HG02885 (cell line): ENCODE data around the gene LDLRAP1.

ENCODE experiments used
- ATAC-seq: cut with Tn5 transposase; IDR thresholded peaks from one replicate; pipeline ENCODE4 v1.9.1; 2021; ENCODE audit warnings: mild to moderate bottlenecking; ENCODE audit not compliant: unreplicated experiment, poor library complexity

The LDLRAP1 gene

DNA sequence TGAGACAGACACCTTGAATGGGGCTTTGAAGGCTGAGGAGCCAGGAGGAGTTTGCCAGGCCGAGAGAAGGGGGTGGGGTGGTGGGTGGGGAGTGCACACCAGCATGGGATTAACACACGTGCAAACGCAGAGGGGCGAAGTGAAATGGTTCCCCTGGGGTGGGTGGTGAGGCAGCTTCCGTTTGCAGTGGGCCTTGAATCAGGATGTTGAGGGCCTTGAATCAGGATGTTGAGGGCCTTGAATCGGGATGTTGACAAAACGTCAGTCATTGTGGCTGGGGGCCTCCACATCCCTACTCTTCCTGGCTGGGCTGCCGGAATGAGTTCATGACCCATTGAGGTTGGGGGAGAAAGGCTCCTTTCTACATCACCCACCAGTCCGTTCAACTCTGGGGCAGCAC lies 16.6 kb downstream of the LDLRAP1 start:
- no peak for ATAC-seq

- no peak for ATAC-seq
These were observed 17.4 kb downstream of the LDLRAP1 start for GRCh38 chr1:25560788-25561187.

DNA sequence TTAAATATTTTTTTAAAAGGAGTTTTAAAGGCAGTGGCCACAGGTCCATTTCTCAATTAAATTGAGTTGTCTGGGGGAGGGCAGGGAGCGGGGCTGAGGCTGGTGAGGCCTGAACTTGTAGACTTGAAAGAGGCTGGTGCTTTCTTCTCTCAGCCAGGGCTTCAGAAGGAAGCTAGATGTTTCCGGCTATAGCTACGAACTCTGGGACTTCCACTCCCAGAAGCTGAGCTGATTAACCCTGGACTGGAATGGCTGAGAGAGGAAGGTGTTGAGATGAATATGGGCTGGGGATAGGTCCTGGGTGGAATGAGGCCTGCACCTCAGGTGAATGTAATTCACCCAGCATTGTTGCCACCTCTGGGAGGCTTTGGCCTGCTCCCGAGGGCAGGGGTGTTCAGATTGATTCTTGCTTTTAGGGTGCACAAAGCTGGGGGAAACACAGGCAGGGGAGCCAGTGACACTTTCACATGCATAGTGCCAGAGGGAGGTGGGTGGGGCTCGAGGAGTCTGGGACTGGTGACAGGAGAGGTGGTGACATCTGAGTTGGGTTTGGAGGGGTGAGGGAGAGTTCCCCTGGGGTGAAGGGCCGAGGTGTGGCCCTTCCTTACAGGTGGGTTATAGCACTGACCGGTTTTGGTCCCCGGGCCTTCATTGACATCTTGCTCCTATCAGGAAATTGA lies 18.2 kb downstream of the LDLRAP1 start:
- no peak for ATAC-seq

DNA sequence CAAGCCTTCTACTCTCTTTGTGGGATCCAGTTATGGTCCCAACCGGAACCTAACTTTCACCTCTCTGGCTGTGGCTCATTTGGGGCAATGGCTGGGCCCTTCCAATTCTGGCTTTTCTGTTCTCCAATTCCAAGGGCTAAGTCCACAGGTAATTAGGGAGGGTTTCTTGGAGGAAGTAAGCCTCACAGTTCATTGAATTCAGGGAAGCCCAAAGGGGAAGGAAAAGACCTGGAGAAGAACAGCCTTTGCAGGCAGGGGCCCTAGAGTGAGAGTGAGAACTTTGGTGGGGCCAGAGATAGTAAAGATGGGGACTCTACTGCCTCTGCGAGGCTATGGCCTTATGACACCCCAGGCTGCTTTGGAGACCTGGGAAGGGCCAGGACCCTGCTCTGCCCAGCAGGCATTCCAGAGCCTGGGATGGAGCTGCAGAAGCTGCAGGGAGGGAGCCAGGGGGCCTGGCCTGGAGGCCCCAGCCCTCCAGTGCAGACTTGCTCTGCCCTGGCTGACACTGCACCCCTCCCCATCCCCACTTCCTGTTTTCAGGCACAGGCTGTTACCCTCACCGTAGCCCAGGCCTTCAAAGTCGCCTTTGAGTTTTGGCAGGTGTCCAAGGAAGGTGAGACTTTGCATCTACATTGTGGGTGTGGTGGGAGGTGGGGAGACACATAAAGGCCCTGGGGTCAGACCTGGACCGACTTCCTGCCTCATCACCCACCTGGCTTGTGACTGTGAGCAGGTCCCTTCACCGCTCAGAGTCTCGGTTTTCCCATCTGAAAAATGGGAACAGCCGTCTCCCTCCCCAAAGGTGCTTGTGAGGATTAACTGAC lies 18.9 kb downstream of the LDLRAP1 start:
- ATAC-seq: peak; percentile 62

DNA sequence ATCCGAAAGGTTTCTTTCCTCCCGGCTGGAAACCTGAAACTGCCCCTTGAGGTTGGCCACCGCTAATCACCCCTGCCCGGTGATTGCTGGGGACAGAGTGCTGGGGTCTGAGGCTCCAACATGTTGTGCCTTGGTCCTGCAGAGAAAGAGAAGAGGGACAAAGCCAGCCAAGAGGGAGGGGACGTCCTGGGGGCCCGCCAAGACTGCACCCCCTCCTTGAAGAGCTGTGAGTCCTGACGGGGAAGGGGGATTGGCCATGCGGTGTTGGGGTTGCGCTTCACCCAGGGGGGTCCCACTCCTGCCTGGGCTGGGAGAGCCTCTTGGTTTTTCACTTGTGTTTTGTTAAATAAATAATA lies 19.5 kb downstream of the LDLRAP1 start:
- no peak for ATAC-seq

DNA sequence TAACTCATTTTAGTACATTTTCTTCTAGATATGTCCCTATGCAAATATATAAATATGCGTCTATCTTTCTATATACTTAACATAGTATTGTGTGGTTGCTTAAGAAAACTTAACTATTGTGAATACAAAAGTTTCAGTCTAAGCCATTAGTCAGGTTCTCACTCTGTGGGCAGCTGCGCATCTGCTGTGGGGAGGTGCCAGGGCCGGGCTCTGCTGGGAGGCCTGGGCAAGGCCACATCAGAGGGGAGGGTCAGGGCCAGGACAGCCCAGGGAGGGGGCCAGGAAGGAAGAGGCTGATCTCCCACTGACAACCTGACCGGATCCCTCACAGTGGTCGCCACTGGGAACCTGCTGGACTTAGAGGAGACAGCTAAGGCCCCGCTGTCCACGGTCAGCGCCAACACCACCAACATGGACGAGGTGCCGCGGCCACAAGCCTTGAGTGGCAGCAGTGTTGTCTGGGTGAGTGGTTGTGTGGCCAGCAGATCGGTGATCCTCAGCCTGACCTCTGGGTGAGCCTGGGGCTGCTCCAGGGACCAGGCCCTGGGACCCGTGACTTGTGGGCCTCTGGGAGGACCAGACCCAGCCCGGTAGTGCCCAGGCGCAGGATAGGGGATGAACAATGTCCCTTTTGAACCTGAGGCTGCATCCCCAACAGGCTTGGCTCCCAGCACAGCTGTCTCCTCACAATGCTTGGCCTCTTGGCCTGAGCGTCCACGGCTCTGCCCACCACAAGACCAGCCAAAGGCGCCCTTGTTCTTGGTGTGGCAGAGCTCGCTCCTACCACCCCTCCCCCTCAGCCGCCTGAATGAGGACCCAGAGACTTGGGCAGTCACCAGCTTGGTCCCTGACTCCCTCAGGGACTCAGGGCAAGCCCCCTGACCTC lies 20.2 kb downstream of the LDLRAP1 start:
- ATAC-seq: no peak

DNA sequence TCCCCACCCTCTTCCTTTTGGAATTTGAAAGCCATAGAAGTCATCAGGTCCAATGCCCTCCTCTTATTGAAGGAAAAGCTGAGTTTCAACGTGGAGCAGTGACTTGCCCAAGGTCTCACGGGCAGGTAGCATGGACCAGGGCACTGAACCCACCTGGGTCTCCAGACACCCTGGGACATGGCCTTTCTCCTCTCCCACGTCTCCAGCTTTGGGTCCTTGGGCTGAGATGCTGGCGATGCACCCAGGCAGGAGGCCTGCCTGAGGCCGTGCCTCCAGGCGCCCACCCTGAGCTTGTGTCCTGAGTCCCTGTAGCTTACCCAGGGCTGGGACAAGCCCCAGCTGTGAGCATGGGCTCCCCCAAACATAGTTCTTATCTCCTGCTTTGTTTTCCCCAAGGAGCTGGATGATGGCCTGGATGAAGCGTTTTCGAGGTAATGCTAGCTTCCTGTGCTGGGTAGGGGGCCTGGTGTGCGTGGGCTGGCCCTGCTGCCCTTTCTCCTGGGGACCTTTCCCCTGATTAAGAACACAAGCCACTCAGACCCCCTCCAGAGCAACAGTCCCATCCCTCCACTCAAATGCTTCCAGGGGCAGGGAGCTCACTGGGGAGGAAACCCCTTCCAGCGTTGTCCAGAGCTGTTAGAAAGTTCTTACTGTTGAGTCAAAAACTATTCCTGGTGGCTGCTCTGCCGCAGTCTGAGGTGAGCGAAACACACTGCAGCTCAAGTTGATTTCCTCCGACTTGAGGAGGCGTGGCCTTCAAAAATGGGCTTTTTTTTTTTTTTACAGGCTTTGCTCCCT lies 21.6 kb downstream of the LDLRAP1 start:
- ATAC-seq: no peak

DNA sequence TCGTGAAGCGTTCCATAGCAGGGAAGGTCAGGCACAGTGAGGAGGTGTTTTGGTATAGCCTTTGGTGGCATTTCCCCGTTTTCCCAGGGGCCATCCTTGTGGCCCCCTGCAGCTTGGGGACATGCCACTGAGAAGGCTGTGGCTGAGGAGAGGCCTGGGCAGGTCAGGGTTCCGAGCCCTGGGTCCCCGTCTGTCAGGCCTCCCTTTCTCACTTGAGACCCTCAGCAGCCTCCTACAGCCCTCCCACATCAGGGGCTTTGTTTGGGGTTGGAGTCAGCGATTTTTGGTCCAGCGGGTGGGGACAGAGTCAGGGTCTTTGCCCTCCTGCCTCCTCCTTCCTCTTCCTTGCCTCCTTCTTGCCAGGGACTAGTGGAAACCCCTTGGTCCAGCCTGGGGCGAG lies 22.2 kb downstream of the LDLRAP1 start:
- ATAC-seq: no peak

- no peak for ATAC-seq
These were observed 22.8 kb downstream of the LDLRAP1 start for GRCh38 chr1:25566176-25566729.

GRCh38 chr1:25566730-25567341 lies 23.4 kb downstream of the LDLRAP1 start:
- no peak for ATAC-seq

GRCh38 chr1:25567710-25568089 lies 24.3 kb downstream of the LDLRAP1 start:
- ATAC-seq: no peak

GRCh38 chr1:25568090-25568833 lies 24.9 kb downstream of the LDLRAP1 start:
- no peak for ATAC-seq

- ATAC-seq: no peak
These were observed 25.6 kb downstream of the LDLRAP1 start for GRCh38 chr1:25568834-25569596.

- ATAC-seq: no peak
These were observed 26.4 kb downstream of the LDLRAP1 start for GRCh38 chr1:25569597-25570396.

- ATAC-seq: no peak
These were observed 27.6 kb downstream of the LDLRAP1 start for GRCh38 chr1:25570798-25571521.

DNA sequence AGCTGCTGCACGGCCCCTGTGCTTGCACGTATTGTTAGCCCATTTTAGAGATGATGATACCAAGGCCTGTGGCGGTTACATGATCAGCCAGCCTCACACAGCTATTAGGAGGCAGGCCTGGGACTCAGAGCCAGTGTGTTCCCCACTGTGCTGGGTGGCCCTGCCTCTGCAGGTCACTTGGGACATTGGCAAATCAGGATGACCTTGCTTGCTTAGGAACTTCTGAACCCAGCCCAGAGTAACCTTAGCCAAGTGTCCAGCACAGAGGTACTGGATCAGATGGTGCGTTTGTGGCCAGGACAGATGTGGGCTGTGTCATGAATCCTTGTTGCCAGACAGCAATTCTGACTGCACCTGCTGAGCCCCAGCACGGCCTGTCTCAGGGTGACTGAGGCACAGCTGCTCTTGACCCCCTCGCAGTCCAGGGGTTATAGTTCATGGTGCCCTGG lies 28.1 kb downstream of the LDLRAP1 start:
- ATAC-seq: no peak

GRCh38 chr1:25572107-25572506 lies 28.7 kb downstream of the LDLRAP1 start:
- no peak for ATAC-seq
